Activated CD4-positive, alpha-beta T cell treated with anti-CD3 and anti-CD28 coated beads, Interleukin-2, Interleukin-4, amounts not matched to agents 100 ng/mL and 50 ng/mL, durations not matched to agents 16 hours and 8 hours (primary cell): ENCODE results near the gene CHST11.

Experiments
- DNase-seq: peaks from one replicate; pipeline ENCODE4 v3.0.0-alpha.2; 2020; ENCODE audit warnings: low spot score

The CHST11 gene

DNA sequence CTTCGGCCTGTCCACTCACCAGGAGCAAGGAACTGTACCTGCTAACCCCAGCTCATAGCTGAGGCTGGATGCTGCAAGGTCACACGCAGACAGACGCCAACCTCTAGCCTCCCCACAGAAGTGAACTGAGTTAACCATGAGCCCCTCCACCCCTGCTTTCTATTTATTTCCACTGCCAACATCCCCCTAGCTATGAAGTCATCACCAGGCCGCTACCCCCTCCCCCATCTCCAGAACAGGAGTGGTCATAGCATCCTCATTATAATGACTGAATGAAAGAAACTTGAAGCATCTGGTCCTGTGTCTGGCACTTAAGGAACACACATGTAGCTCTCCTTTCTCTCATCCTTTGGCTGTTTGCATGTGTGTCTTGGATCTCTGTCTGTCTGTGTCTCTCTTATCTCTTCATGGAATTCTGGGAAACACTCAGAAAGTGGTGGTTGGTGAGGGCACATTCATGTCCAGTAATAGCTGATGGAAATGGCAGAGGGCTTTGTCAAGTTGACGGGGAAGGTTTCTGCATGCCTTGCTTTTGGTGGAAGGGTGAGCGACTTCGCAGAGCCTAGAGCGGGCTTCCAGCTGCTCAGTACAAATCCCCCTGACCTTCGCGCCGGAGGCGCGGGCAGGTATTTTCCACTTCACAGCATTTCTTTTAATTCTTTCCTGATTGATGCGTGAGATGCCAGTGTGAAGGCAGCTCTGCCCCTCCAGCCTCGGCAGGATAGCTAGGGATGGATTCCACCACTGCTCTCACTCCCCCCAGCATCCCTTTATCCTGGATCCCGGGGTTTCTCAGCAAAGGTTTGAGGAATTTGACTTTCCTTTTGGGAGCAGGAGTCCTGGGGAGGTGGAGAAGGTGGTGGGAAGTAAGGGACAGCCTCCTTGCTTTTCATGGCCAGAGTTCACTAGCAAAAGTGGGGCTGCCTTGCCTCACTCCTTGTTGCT is 198.2 kb downstream of the CHST11 start:
- DNase-seq, result no peak

DNA sequence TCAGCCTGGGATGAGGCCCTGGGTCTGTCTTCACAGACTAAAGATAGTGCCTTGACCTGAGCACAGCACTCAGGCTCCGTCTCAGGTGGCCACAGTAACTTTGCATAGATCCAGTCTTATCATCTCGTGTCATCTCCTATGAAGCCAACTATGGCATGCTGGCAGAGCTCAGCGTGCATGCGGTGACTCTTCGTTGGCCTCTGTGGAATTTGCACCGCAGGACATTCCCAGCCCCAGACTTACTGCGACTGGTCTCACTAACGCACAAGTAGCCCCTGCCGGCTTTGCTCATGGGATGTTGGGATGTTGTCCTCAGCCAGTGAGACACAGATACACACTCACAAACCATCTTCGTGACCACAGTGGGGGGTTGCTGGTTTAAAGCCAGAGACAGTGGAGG is 199.6 kb downstream of the CHST11 start:
- no peak for DNase-seq

DNA sequence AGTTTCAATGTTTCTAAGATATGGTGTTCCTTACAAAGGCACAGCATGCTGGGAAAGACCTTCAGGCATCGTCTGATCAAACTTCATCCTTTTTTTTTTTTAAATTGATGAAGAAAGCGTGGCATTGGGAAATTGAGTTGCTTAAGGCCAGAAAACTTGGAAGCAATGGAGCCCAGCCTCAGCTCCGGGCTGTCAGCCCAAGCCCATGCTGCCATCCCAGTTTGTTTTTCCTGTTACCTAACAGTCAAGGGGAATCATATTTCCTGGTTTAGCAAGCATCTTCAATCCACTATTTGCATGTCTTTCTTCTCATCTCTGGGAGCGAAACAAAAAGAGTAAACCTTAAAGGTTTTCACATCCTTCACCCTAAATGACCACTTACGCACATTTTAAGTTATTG is 200.2 kb downstream of the CHST11 start:
- DNase-seq, result no peak

DNA sequence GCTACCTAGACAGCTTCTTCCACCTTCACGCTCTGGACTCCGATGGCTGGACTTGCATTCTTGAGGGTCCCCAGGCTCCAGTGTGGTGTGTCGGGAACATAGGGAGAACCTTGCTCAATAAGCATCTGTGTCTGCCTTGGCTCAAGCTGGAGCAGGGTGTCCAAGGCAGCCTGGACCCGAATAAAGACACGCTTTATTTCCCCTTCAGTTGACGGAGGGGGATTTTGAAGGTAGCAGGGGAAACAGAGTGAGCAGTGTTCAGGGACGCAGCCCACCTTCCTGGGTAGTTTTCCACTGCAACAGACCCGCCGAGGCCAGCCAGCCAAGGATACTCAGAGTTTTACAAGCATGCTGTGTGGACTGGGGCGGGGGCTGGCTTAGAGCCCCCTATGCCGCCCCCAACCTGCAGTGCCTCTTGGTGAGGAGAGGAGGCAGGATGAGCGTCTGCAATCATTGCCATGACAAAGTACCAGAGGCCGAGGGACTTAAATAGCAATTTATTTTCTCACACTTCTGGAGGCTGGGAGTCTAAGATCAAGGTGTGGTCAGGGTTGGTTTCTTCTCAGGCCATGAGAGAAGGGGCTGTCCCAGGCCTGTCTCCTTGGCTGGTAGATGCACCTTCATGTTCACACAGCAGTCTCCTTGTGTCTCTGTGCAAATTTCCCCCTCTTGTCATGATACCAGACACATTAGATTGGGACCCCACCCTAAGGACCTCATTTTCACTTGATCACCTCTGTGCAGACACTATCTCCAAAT is 201.2 kb downstream of the CHST11 start:
- DNase-seq, result no peak

DNA sequence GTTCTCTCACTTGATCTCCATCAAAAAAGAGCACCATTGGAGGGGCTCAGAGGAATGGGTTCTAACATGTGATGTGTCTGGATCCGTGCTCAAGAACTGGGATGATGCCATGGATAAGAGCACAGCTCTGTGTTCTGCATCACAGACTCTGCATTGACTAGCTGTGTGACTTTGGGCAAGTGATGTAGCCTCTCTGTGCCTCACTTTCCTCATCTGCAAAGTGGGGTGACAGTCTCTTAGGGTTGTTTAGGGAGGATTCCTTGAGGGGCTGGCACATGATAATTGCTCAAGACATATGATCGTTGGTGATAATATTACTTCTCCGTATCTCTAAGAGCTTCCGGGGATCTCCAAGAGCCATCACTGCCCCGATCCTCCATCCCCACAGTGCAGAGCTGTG is 202.3 kb downstream of the CHST11 start:
- DNase-seq, result no peak

DNA sequence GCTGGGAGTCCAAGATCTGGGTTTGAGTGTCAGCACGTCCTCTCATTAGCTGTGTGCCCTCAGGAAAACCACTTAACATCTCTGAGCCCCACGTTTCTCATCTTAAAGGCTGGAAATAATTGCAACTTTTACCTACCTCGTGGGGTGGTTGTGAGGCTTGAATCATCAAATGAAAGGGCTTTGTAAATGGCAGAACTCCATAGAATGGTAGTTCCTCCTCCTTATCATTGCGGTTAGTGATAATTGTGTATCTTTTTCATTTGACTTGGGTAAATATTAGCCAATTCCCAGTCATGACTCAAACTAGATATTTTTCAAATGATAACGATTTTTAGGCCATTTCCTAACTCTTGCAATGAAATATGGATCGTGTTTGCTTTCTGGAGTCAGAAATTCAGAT is 205.5 kb downstream of the CHST11 start:
- DNase-seq, result no peak

DNA sequence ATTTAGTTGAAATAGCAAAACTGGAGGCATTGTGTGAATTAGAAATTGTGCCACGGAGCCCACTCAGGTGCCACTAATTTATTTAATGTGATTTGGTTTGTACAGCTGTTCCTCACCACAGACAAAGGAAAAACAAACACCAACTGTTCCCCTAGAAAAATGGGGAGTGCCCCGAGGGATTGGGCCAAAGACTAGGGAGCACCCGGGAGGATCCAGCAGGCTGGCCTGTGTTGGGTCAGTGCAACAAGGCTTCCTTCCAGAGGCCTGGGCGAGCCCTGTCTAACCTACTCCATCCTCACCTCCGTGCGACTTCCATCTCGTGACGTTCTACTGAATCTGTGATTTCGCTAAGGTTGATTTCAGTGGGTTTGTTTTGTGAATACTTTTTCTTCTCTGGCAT is 206.2 kb downstream of the CHST11 start:
- no peak for DNase-seq

DNA sequence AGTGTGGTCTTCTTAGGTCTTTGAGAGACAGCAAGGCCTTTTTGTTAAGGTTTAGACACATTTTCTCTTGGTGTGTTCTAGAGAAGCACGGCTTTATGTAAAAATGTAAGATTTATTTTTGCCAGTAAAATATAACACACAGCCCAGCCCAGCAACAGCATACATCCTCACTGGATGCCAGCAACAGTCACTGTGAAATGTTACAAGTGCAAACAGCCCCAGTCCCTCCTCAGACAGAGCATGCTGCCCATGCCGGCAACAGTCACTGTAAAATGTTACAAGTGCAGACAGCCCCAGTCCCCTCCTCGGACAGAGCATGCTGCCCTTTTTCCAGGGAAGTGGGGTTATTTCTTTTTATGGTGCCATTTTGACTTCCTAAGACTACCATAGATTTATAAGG is 207.6 kb downstream of the CHST11 start:
- no peak for DNase-seq

DNA sequence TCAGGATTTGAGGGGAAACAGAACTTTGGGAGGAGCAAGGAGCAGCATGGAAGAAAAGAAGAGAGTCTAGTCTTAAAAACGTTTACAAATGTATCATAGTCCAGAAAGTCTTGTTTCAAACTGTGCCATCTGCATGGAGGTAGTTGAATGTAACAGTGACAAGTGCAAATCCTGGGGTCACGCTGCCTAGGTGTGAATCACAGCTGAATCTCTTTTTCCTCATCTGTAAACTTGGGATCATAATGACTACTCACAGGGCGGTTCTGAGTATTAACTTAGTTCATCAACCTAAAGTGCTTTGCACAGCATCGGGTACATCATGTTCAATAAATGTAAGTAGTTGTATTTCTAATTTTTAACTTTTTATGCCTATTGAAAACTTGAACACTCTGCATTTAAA is 208.5 kb downstream of the CHST11 start:
- DNase-seq, result peak; percentile 62

DNA sequence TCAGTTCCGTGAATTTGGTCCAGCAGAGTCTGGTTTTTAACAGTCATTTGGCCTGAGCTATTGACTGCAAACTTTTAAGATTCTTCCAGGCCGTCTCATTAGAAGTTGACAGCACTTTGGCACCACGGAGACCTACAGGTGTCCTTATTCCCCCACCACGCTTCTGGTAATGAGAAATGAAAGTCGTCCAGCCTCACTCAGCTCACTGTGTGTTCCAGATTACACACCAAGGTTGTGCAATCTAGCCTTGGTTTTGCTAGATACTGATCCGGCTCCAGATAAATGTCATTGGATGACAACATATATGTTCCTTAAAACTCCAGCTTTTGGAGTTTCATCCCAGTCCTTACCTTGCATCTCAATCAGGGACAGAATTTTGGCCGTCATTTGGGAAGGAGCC is 210.4 kb downstream of the CHST11 start:
- DNase-seq, result no peak

DNA sequence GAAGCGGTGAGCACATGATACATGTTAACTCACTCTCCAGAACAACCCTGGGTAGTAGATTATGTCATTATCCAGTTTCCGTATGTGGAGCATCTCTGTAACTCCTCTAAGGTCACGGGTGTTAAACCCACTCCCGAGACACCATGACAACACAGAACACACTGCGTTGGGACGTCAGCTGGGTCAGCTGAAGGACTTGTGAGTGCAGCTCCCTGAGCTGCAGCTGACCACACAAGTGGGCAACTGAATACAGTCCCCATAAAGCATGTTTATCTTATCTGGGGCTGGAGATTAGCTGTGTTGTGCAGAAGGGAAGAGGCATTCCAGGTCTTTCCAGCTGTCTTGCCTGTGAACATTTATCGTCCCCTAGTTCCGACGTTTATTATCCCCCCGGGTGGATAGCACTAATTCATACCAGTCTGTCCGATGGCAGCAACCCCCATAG is 211.5 kb downstream of the CHST11 start:
- no peak for DNase-seq

DNA sequence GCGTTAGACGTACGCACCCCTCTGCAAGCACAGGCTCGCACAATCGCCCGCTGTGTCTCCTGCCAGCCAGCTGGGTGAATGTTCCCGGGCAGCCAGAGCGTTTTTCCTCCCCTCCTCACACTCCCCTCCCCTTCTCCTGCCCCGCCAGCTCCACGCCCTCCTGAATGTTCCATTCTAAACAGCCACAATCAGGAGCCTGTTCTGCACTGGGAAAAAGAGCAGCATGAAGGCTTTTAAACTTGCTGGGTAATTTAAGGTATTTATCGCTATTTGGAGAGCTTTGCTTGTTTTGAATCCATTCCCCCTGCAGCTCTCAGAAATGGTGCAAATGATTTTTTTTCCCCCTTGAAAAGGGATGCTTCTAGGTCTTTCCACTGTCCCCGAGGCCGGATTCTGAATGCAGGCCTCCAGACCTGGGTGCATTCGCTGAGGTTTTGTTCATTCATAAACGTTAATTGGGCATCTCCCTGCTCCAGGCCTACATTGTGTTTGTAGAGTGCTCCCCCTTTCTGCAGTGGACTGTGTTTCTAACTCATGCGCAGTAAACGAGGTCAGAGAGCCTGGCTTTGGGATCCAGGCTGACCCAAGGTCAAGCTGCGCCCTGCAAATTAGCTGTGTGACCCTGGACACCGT is 212.5 kb downstream of the CHST11 start:
- DNase-seq, result no peak

DNA sequence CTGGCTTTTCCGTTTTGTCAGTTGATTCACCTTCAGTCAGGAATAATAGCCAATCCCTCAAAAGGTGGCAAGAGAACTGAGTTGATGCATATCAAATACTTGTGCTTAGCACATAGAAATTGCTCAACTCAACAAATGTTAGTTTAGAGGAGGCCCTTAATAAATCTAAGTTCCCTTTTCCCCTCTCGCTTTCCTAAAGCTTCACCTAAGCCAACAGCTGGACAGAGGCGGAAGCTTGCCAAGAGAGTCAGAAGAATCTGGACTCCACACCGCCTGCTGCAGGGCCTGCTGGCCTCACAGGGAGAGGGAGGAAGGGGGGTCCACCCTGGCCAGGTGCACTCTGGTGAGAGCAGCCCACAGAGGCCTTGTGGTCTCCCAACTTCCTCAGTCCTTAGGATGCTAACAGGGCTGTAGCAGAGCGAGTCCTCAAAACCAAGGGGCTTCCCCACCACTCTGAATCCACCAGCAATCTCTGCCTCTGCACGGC is 213.1 kb downstream of the CHST11 start:
- DNase-seq, result no peak

DNA sequence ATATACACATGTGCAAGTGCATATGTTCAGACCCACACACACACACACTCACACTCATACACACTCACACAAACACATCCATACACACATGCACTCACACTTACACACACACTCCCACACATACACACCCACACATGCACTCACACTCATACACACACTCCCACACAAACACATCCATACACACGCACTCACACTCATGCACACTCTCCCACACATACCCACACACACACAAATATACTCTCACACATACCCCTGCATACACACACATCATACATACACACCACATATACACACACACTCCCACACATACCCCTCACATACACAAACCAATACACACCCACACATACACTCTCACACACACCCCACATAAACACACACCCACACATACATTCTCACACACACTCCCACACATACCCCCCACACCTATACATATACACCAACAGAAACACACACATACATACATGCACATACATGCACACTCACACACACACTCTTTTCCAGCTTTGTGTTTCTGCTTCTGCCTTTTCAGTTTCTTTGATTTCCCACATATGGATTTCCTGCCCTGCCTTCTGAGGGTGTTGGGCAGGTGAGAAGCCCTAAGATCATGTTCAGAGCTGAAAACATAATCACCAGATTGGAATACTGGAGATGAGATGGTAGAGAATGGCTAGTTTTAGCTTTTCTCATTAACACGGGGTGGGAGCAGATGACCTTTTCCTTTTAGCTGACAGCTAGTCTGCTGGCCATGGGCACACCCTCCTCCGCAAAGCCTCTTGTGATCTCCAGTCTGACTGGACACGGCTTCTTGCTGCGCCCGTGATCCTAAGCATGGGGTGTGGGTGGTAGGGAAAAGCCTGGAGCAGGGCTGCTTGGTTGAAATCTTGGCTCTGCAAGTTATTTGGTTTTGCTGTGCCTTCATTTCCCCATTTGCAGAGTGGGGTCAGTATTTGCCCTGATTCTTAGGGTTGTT is 214.0 kb downstream of the CHST11 start:
- DNase-seq, result no peak

DNA sequence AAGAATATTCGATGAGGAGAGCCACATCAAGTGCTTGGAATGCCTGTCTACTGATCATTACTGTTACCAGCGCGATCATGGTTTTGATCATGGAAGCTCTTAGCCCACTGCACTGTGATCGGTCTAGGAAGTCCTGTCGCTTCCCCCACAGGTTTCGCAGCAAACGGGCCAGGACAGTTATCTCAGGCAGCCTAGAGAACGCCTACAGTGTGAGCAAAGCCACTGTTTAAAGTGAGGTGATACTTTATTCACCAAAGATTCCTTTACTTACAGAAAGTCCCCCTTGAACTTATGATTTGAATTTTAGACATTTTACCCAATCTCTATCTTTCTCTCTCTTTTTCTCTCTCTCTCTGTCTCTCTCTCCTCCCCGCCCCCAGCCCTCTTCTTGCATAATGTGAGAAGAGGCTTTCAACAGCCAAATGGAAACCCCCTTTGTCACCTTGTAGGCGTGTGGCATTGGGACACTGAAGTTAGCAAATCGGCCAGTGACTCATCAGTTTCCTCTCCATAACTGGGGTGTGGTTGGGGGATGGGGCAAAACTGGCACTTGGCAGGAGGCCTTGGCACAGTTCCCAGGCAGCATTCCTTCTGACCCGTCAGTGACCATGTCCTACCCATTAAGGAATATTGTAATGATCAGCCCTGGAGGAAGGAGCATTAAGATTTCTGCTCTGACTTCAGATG is 214.8 kb downstream of the CHST11 start:
- peak; percentile 96 for DNase-seq

DNA sequence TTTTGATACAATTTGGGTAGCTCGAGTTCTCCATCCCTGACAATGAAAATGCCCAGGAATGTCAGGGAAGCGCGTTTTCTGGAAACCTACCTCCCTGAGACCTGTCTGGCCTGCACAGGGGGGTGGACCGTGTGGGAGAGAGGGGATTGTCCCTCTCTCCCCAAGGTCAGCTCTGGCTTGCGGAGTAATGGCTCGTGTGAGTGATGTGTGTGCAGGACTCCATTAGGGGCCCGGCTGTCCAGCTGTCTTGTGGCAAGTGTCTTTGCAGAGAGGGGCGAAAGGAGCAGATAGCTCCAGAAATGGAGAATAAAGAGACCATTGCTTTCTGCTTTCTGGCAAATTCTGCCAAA is 215.3 kb downstream of the CHST11 start:
- no peak for DNase-seq

DNA sequence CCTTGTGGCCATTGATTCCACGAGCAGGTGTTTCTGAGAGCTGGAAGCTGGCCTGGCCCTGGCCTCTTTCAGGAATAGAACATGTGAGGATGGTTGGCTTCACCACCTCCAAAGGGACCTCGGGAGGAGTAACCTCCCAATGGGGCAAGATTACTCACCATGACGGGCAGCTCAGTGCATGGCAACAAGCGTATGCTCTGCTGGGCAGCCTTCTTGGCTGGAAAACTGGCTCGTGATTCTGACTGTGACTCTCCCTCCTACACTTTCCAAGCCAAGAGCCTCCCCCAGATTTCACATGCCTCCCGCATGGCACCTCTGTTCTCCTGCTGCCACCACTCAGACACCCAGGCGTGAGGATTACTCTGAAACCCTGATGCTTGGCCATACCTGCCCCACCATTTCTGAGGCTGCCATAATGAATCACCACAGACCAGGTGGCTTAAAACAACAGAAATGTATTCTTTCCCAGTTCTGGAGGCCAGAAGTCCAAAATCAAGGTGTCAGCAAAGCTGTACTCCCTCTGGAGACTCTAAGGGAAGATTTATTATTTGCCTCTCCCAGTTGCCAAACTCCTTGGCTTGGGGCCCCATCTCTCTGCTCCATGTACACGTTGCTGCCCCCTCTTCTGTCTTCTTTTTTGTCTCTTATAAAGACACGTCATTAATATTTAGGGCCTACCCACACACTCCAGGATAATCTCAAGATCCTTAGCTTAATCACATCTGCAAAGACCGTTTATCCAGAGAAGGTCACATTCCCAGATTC is 215.9 kb downstream of the CHST11 start:
- no peak for DNase-seq

DNA sequence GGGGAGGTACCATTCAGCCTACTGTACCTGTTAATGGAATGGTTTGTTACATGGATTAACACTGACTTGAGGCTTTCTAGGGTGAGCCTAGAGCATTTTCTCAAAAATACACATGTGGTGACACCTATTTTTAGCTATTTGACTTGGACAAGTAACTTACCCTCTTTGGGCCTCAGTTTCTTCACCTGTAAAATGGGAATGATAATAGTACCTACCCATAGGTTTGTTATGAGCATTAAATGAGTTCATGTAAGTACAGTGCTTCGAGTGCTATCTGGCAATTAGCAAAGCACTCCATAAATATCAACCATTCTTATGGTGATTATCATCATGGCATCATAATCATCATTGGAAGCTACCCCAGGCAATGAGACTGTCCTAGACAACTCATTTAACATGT is 216.5 kb downstream of the CHST11 start:
- DNase-seq, result no peak

DNA sequence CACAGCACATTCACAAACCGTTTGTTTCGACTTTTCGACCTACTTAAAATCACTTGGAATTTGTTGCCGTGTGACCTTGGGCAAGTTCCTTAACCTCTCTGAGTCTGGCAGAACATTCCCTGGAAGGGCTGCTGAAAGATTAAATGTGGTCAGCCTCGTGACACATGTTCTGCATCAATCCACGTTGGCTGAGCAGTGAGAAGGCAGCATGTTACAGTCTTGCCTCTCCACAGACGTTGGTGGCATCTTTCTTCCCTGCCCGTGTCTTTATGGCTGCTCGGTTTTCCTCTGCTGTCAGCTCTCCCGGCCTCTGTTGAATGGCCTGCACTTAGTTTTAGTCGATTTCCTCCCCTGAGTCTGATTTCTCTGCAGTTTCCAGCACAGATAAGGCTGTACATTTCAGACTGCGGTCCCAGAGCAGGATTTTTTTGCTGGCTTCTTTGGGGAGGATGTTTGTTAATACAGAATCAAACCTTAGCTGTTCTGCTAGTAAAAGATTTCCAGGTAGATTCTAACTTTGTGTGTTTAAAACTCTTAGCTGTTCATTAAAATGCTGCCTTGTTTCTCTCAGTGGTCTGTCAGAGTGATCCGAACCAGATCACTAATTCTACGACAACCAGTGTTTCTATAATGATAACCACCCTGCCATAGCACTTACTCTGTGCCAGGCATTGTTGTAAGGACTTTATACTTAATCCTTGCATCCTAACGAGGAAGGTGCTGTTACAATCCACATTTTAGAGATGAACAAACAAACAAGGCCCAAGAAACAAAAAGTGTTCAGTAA is 217.1 kb downstream of the CHST11 start:
- no peak for DNase-seq
